Measurements from ENCODE around the gene KRT13.

The KRT13 gene

GRCh38 chr17:41536741-41537613, 31.6 kb upstream of the KRT13 start:
- no peak for TF ChIP-seq ISL1 (CRISPR knock-in tag; IDR thresholded peaks at IDR 0.05)
- TF ChIP-seq ZNF8 (CRISPR knock-in tag; IDR thresholded peaks at IDR 0.05), result no peak
- no peak for ATAC-seq

GRCh38 chr17:41535764-41536481, 30.5 kb upstream of the KRT13 start:
- no peak for ATAC-seq
- TF ChIP-seq TCF4 (CRISPR knock-in tag; IDR thresholded peaks at IDR 0.05; ENCODE audit: borderline replicate concordance) (no peak), OSR1 (CRISPR knock-in tag; IDR thresholded peaks at IDR 0.05) (no peak)

GRCh38 chr17:41534899-41535546, 29.6 kb upstream of the KRT13 start:
- no peak for ATAC-seq
- TF ChIP-seq POU6F1 (CRISPR knock-in tag; IDR thresholded peaks at IDR 0.05; ENCODE audit: borderline replicate concordance, low read depth), result no peak
- TF ChIP-seq CSRNP3 (CRISPR knock-in tag; IDR thresholded peaks at IDR 0.05), result no peak
- TF ChIP-seq ZNF565 (CRISPR knock-in tag; conservative IDR thresholded peaks at IDR 0.05; ENCODE audit: low read depth), result no peak
- TF ChIP-seq PPARA (CRISPR knock-in tag; IDR thresholded peaks at IDR 0.05; ENCODE audit: borderline replicate concordance), result no peak
- no peak for TF ChIP-seq ZFP3 (CRISPR knock-in tag; IDR thresholded peaks at IDR 0.05)
- TF ChIP-seq ISL1 (CRISPR knock-in tag; IDR thresholded peaks at IDR 0.05), result no peak
- TF ChIP-seq SNAI2 (CRISPR knock-in tag; IDR thresholded peaks at IDR 0.05), result no peak
- no peak for TF ChIP-seq GLIS3 (CRISPR knock-in tag; IDR thresholded peaks at IDR 0.05)
- TF ChIP-seq PATZ1 (CRISPR knock-in tag; IDR thresholded peaks at IDR 0.05; ENCODE audit: borderline replicate concordance), result no peak
- no peak for TF ChIP-seq ZFP30 (CRISPR knock-in tag; IDR thresholded peaks at IDR 0.05)
- TF ChIP-seq TSHZ2 (CRISPR knock-in tag; IDR thresholded peaks at IDR 0.05), result no peak
- no peak for TF ChIP-seq TOX (CRISPR knock-in tag; IDR thresholded peaks at IDR 0.05; ENCODE audit: borderline replicate concordance)
- TF ChIP-seq ESRRG (CRISPR knock-in tag; IDR thresholded peaks at IDR 0.05), result no peak
- no peak for TF ChIP-seq RARB (CRISPR knock-in tag; IDR thresholded peaks at IDR 0.05)

GRCh38 chr17:41533613-41534012, 28.2 kb upstream of the KRT13 start:
- no peak for ATAC-seq
- TF ChIP-seq PPARA (CRISPR knock-in tag; IDR thresholded peaks at IDR 0.05; ENCODE audit: borderline replicate concordance) (no peak), ZFP30 (CRISPR knock-in tag; IDR thresholded peaks at IDR 0.05) (no peak), ZC3H10 (CRISPR knock-in tag; IDR thresholded peaks at IDR 0.05) (no peak), PATZ1 (CRISPR knock-in tag; IDR thresholded peaks at IDR 0.05; ENCODE audit: borderline replicate concordance) (no peak), CSRNP3 (CRISPR knock-in tag; IDR thresholded peaks at IDR 0.05) (no peak), TCF4 (CRISPR knock-in tag; IDR thresholded peaks at IDR 0.05; ENCODE audit: borderline replicate concordance) (no peak), ARNTL (CRISPR knock-in tag; IDR thresholded peaks at IDR 0.05; ENCODE audit: borderline replicate concordance, low read depth) (no peak), BACH2 (CRISPR knock-in tag; IDR thresholded peaks at IDR 0.05; ENCODE audit: borderline replicate concordance) (no peak), ESRRG (CRISPR knock-in tag; IDR thresholded peaks at IDR 0.05) (no peak), CSDC2 (CRISPR knock-in tag; IDR thresholded peaks at IDR 0.05) (no peak), ZNF70 (CRISPR knock-in tag; IDR thresholded peaks at IDR 0.05) (no peak), SNAI2 (CRISPR knock-in tag; IDR thresholded peaks at IDR 0.05) (no peak)
